HepG2 (cell line): ENCODE data around the gene PEX13. TPM values are rescaled to one million over a fixed set of nuclear protein-coding genes. Genes with fewer than 3 reads are reported as not detected.

Experiments
- ASH2L ChIP-seq: fragments of 300-600, 200-600 bp; sonication (generic); IDR thresholded peaks from 2 replicates; pipeline ENCODE4 v1.7.0; 2017; ENCODE audit warnings: low read depth, mild to moderate bottlenecking, moderate library complexity, mixed read lengths, low read length; ENCODE audit not compliant: insufficient read length
- DBP ChIP-seq: sonication (generic); formaldehyde crosslinking; IDR thresholded peaks from 2 replicates; pipeline ENCODE4 v1.4.0; 2020; ENCODE audit warnings: missing genetic modification reagents; ENCODE audit errors: not compliant biosample characterization
- E2F2 ChIP-seq: sonication (generic); formaldehyde crosslinking; IDR thresholded peaks from 2 replicates; pipeline ENCODE4 v1.4.0; 2020; ENCODE audit warnings: missing genetic modification reagents, borderline replicate concordance
- FOXJ3 ChIP-seq: sonication (generic); formaldehyde crosslinking; IDR thresholded peaks from 2 replicates; pipeline ENCODE4 v1.4.0; 2020; ENCODE audit warnings: missing genetic modification reagents, mild to moderate bottlenecking, borderline replicate concordance
- GATAD2A ChIP-seq: IDR thresholded peaks from 2 replicates; pipeline ENCODE4 v1.6.1; 2016
- HBP1 ChIP-seq: IDR thresholded peaks from 2 replicates; pipeline ENCODE4 v1.6.1; 2016; ENCODE audit warnings: low read depth, control low read depth
- MIER3 ChIP-seq: IDR thresholded peaks from 2 replicates; pipeline ENCODE4 v1.6.1; 2016; ENCODE audit warnings: missing compliant biosample characterization, borderline replicate concordance
- MTF1 ChIP-seq: sonication (generic); formaldehyde crosslinking; IDR thresholded peaks from 2 replicates; pipeline ENCODE4 v1.5.0; 2020; ENCODE audit warnings: missing genetic modification reagents
- NCOR1 ChIP-seq: fragments of 200-600 bp; sonication (generic); IDR thresholded peaks from 2 replicates; pipeline ENCODE4 v1.7.0; 2017; ENCODE audit warnings: antibody characterized with exemption, low read length, borderline replicate concordance
- PITX1 ChIP-seq: sonication (generic); formaldehyde crosslinking; IDR thresholded peaks from 2 replicates; pipeline ENCODE4 v1.5.1; 2020; ENCODE audit warnings: mild to moderate bottlenecking, missing genetic modification reagents
- SATB2 ChIP-seq: sonication (generic); formaldehyde crosslinking; IDR thresholded peaks from 2 replicates; pipeline ENCODE4 v1.5.0; 2020; ENCODE audit warnings: missing genetic modification reagents
- SIN3B ChIP-seq: fragments of 150-350 bp; IDR thresholded peaks from 2 replicates; pipeline ENCODE4 v1.6.1; 2014; ENCODE audit warnings: low read length
- ZNF367 ChIP-seq: sonication (generic); formaldehyde crosslinking; IDR thresholded peaks from 2 replicates; pipeline ENCODE4 v1.4.0; 2020; ENCODE audit warnings: missing genetic modification reagents, borderline replicate concordance
- ZNF503 ChIP-seq: sonication (generic); formaldehyde crosslinking; IDR thresholded peaks from 2 replicates; pipeline ENCODE4 v1.4.0; 2020; ENCODE audit warnings: missing genetic modification reagents
- ZNF687 ChIP-seq: sonication (generic); formaldehyde crosslinking; IDR thresholded peaks from 2 replicates; pipeline ENCODE4 v1.5.1; 2020; ENCODE audit warnings: mild to moderate bottlenecking, missing genetic modification reagents, moderate library complexity
- polyA plus RNA-seq, 8 experiments: library from polyadenylated mRNA; depleted of rRNA in 3 of 8; stranded (reverse) in 7 of 8; unstranded in 1 of 8; fragments of >200 nt; fragmentation: Illumina TruSeq in 4 of 8; extraction: Trizol in 4 of 8; gene quantifications; 2 replicates each; pipeline versions ENCODE4 v1.2.1 to v1.2.3, GENCODE V29; 2011 to 2016; ENCODE audit warnings: low read depth in 4 of 8, missing spikeins in 1 of 8, mixed read lengths in 1 of 8; ENCODE audit not compliant: insufficient read depth in 1 of 8
- total RNA-seq, 5 experiments: library from RNA; depleted of rRNA; stranded (reverse); fragments of >200 nt; fragmentation: Illumina TruSeq; extraction: Trizol; gene quantifications; 2 replicates each; pipeline ENCODE4 v1.2.3, GENCODE V29; 2016; ENCODE audit warnings: low read depth in 1 of 5

The PEX13 gene
- total and polyA plus RNA-seq, 2 of the 13 experiments (the other 11 are each of a cell fraction or from before 2014, with no cell fraction given): 47.9 to 75.9 TPM

GRCh38 chr2:61018318-61018755 is 817 bp downstream of the PEX13 start (continued):
- TF ChIP-seq DBP (peak; percentile 66), FOXJ3 (CRISPR knock-in tag) (peak; percentile 95), HBP1 (CRISPR knock-in tag) (no peak), SATB2 (CRISPR knock-in tag) (0 out of 2 replicates have a peak, but pooled peaks have one; percentile 52), SIN3B (0 out of 2 replicates have a peak, but pooled peaks have one; percentile 32), PITX1 (CRISPR knock-in tag) (no peak), ZNF503 (CRISPR knock-in tag) (0 out of 2 replicates have a peak, but pooled peaks have one; percentile 8), ZNF687 (CRISPR knock-in tag) (no peak), NCOR1 (peak; percentile 83), GATAD2A (peak; percentile 98; the same call in 1 of the 2 replicates), E2F2 (0 out of 2 replicates have a peak, but pooled peaks have one; percentile 58), MIER3 (peak; percentile 96; the same call in 1 of the 2 replicates), ZNF367 (CRISPR knock-in tag) (peak; percentile 50; the same call in 1 of the 2 replicates), ASH2L (peak; percentile 88), MTF1 (peak; percentile 78; the same call in 1 of the 2 replicates)
